ENCODE data around the gene ANKRD29.

ANKRD29 gene

DNA sequence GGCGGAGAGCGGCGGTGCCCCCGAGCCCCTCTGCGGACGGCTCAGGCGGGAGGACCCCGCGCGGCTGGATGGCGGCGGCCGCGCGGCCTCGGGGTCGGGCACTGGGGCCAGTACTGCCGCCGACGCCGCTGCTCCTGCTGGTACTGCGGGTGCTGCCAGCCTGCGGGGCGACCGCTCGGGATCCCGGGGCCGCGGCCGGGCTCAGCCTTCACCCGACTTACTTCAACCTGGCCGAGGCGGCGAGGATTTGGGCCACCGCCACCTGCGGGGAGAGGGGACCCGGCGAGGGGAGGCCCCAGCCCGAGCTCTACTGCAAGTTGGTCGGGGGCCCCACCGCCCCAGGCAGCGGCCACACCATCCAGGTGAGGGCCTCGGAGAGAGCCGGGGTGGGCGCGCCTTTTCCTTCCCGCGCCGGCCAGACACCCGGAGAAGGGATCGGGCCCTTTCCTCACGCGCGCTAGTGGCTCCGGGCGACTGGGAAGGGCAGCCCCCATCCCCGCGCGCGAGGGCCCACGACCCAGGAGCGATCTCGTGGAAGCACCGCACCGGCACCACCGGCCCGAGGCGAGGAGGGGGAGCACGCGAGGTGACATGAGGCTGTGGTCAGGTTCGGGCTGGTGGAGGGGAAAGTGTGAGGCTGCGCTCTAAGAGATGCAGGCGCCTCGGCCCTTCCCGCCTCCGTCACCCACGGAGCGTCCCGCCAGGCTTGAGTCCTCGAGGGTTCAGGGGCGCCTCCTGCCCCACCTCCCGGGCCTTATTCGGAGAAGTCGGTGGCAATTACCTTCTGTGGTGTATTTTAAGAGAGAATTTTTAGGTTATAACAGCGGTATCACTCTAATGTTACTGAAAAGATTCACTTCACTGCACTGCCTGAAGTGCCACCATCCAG is 27.1 kb upstream of the ANKRD29 start:
- Histone ChIP-seq H3K27ac (no peak overlapping the region), H3K36me3 (replicated peaks) (no peaks in the 10 kb centered on the region), H3K27me3 (replicated peaks) (no peaks in the 10 kb centered on the region), H3K4me3 (ENCODE audit: low read depth, low read length) (peak overlapping the region; percentile 45)
- in situ Hi-C loops (cut with HindIII; ENCODE audit: low pct_ligation_motif_present, low sequenced_read_pairs) = no loop called here
- no peak for DNase-seq
- TF ChIP-seq, protein P1, sequence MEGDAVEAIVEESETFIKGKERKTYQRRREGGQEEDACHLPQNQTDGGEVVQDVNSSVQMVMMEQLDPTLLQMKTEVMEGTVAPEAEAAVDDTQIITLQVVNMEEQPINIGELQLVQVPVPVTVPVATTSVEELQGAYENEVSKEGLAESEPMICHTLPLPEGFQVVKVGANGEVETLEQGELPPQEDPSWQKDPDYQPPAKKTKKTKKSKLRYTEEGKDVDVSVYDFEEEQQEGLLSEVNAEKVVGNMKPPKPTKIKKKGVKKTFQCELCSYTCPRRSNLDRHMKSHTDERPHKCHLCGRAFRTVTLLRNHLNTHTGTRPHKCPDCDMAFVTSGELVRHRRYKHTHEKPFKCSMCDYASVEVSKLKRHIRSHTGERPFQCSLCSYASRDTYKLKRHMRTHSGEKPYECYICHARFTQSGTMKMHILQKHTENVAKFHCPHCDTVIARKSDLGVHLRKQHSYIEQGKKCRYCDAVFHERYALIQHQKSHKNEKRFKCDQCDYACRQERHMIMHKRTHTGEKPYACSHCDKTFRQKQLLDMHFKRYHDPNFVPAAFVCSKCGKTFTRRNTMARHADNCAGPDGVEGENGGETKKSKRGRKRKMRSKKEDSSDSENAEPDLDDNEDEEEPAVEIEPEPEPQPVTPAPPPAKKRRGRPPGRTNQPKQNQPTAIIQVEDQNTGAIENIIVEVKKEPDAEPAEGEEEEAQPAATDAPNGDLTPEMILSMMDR (IDR thresholded peaks at IDR 0.05; ENCODE audit: low read depth, low read length, missing control alignments) = no peak

DNA sequence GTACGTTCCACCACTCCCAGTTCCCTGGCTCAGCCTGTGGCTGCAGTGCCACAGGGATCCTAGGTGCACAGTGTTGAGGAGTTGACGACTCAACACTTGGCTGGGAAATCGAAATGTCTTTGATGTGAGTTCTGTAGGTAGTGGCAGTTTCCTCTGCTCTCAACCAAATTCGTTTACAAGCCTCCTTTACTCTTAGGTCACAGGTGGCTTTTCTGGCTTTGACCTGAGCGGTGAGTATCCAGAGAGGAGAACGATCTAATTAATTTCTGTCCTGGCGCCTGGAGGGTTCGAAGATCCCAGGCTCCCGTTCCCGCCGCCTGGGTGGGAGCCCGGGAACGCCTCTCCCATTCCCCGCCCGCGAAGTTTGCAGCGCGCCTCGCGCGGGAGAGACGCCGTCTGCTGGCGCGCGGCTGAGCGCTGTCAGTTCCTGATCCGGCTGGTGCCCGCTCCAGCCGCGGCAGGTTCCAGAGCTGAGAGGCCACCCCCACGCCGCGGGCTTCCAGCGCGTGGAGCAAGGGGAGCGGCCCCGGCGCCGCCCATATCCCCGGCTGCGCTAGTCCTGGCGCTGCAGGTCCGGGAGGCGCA is 26.4 kb upstream of the ANKRD29 start, which contains the start of gene LAMA3:
Gene LAMA3, plus strand, starts transcription at position 423 of the 585 bp plus-strand sequence. CDS start 231 bp downstream, outside the sequence.
- in situ Hi-C loops (cut with HindIII; ENCODE audit: low pct_ligation_motif_present, low sequenced_read_pairs) = no loop called here
- H3K27me3 ChIP-seq (replicated peaks) = no peaks in the 10 kb centered on the region
- no peak within 1 kb of the TSS for H3K27ac ChIP-seq
- DNase-seq = no peak
- H3K36me3 ChIP-seq (replicated peaks) = no peaks in the 10 kb centered on the region
- TF ChIP-seq, protein P1 (IDR thresholded peaks at IDR 0.05; ENCODE audit: low read depth, low read length, missing control alignments) = peak; percentile 29
- peak within 1 kb of the TSS; percentile 45 for H3K4me3 ChIP-seq (ENCODE audit: low read depth, low read length)

DNA sequence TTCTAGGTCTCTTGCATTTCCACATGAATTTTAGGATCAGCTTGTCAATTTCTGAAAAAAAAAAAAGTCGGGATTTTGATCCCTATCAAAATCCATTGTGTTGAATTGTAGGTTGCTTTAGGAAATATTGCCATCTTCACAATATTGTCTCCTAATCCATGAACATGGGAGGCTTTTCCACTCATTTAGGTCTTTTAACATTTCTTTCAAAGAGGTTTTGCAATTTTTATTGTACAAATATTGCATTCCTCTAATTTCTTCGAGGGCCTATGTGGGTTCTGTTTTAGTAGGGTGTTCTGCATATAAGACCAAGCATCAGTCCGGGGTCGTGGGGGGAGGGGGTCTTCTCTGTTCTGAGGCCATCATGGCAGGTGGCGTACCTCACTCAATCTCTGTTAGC is 25.8 kb upstream of the ANKRD29 start:
- Histone ChIP-seq H3K27ac (no peak overlapping the region), H3K4me3 (ENCODE audit: low read depth, low read length) (no peak overlapping the region), H3K27me3 (replicated peaks) (no peaks in the 10 kb centered on the region), H3K36me3 (replicated peaks) (no peaks in the 10 kb centered on the region)
- TF ChIP-seq, protein P1 (IDR thresholded peaks at IDR 0.05; ENCODE audit: low read depth, low read length, missing control alignments) = no peak
- in situ Hi-C loops (cut with HindIII; ENCODE audit: low pct_ligation_motif_present, low sequenced_read_pairs) = no loop called here
- no peak for DNase-seq

DNA sequence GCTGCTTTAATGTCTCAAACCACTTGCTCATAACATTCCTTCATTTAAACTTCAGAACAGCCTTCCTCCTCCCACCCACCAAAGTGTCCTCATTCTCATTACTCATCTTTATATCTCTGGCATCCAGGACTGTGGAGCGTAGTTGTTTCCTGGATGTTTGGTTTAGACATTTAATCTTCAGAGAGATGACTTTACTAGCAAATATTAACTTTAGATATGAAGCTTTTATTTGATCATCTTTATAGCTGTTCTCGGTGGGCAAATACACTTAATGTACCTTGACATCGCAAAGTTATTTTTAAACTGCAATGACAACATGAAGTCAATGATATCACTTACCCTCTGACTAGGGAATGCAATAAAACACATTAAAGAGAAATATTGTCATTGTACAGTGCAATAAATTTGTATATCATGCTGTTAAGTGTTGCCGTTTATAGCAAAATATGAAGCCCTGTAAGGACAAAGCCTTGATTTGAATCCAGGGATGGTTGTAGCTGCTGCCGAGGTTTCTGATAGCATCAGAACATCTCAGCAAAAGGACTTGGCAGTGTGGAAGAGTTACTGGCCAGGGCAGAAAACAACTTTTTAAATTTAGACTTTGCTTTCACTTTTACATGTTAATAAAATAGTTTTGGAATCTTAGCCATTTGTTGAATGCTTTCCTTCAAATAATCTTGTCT is 21.9 kb upstream of the ANKRD29 start:
- DNase-seq = peak; percentile 81
- no peaks in the 10 kb centered on the region for H3K27me3 ChIP-seq (replicated peaks)
- peak overlapping the region; percentile 70 for H3K27ac ChIP-seq
- TF ChIP-seq, protein P1 (IDR thresholded peaks at IDR 0.05; ENCODE audit: low read depth, low read length, missing control alignments) = no peak
- no peaks in the 10 kb centered on the region for H3K36me3 ChIP-seq (replicated peaks)
- in situ Hi-C loops (cut with HindIII; ENCODE audit: low pct_ligation_motif_present, low sequenced_read_pairs) = no loop called here
- H3K4me3 ChIP-seq (ENCODE audit: low read depth, low read length) = no peak overlapping the region

DNA sequence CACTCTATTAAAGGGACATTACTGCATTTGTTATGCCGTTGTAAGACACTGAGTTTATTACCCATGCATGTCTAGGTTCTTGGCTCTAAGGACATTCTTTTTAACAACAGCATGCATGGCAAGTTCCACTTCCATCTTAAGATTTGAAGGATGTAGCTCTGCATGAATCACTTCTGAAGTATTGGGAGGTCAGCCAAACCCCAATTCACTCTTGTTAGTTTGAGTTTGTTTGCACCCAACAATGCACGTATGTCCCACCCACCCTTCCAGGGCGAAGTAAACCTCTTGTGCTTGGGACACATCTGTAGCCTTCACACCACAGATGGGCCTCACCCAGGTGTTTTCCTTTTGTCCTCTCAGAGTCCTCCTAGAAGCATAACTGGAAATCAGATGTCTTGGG is 21.0 kb upstream of the ANKRD29 start:
- no peak overlapping the region for H3K27ac ChIP-seq
- peak; percentile 39 for DNase-seq
- in situ Hi-C loops (cut with HindIII; ENCODE audit: low pct_ligation_motif_present, low sequenced_read_pairs) = no loop called here
- TF ChIP-seq, protein P1 (IDR thresholded peaks at IDR 0.05; ENCODE audit: low read depth, low read length, missing control alignments) = no peak
- H3K4me3 ChIP-seq (ENCODE audit: low read depth, low read length) = no peak overlapping the region
- H3K27me3 ChIP-seq (replicated peaks) = no peaks in the 10 kb centered on the region
- no peaks in the 10 kb centered on the region for H3K36me3 ChIP-seq (replicated peaks)
